DOHH2 (cell line): ENCODE results near the gene IFIH1.

Experiments used
- CTCF ChIP-seq: fragments of 200-600 bp; sonication (generic); IDR thresholded peaks from one replicate; pipeline ENCODE4 v1.5.1; 2014; ENCODE audit warnings: antibody characterized with exemption, mild to moderate bottlenecking, low read depth, low read length; ENCODE audit not compliant: poor library complexity, severe bottlenecking
- EZH2phosphoT487 ChIP-seq: fragments of 200-600 bp; sonication (generic); IDR thresholded peaks from 2 replicates; pipeline ENCODE4 v1.6.1; 2017; ENCODE audit warnings: borderline replicate concordance, mild to moderate bottlenecking, antibody characterized with exemption, low read length, moderate library complexity, mixed read lengths

GRCh38 chr2:162300266-162300665, 18.2 kb downstream of the IFIH1 start:
- TF ChIP-seq CTCF (no peak), EZH2phosphoT487 (no peak)
